GM12801 (cell line): ENCODE data around the gene ANKRD10.

ENCODE experiments used
- CTCF ChIP-seq: IDR thresholded peaks from one replicate; pipeline ENCODE4 v1.5.1; 2011; ENCODE audit warnings: control low read depth; ENCODE audit not compliant: insufficient read length; ENCODE audit errors: extremely low read depth

ANKRD10 gene

GRCh38 chr13:110887597-110888333, 27.1 kb downstream of the ANKRD10 start:
- TF ChIP-seq CTCF, result no peak

GRCh38 chr13:110886870-110887596, 27.8 kb downstream of the ANKRD10 start:
- no peak for TF ChIP-seq CTCF

- TF ChIP-seq CTCF, result no peak
Observed at GRCh38 chr13:110885966-110886869, 28.7 kb downstream of the ANKRD10 start.

- TF ChIP-seq CTCF, result no peak
Observed at GRCh38 chr13:110885516-110885915, 29.4 kb downstream of the ANKRD10 start.

- no peak for TF ChIP-seq CTCF
Observed at GRCh38 chr13:110884517-110884916, 30.4 kb downstream of the ANKRD10 start.

- no peak for TF ChIP-seq CTCF
Observed at GRCh38 chr13:110883542-110883941, 31.3 kb downstream of the ANKRD10 start.

GRCh38 chr13:110882972-110883371, 31.9 kb downstream of the ANKRD10 start:
- no peak for TF ChIP-seq CTCF
